Measurements from ENCODE around the gene CTIF. TPM values are rescaled to one million over a fixed set of nuclear protein-coding genes. Genes with fewer than 3 reads are reported as not detected.

CTIF gene
- polyA plus RNA-seq, 1 experiment, result 40.2 TPM

DNA sequence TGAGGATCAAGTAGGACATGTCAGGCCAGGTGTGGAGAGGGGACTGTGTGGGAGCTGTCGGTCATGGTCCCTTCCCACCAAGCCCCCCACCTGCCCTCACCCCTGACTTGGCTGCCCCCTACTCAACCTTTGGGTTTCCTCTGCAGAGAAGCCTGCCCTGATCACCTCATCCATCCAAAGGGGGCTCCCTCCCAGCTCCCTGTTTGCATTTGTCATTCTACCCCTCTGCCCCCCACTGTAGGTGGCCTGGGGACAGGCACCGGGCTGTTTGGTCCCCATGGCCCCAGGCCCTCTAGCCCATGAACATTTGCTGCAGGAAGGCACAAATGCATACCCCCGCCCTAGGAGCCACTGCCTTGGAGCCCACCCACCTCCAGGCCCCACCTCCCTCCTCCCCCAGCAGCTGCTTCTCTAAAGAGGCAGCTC is 296.9 kb downstream of the CTIF start:
- POLR2A ChIA-PET, result interaction anchor here (0.6 to 1.0 kb wide), 2 partner anchors 94 to 150 kb away, joined by 4 to 5 read pairs; no protein-coding TSS in a partner anchor
- TF ChIP-seq, protein P1, sequence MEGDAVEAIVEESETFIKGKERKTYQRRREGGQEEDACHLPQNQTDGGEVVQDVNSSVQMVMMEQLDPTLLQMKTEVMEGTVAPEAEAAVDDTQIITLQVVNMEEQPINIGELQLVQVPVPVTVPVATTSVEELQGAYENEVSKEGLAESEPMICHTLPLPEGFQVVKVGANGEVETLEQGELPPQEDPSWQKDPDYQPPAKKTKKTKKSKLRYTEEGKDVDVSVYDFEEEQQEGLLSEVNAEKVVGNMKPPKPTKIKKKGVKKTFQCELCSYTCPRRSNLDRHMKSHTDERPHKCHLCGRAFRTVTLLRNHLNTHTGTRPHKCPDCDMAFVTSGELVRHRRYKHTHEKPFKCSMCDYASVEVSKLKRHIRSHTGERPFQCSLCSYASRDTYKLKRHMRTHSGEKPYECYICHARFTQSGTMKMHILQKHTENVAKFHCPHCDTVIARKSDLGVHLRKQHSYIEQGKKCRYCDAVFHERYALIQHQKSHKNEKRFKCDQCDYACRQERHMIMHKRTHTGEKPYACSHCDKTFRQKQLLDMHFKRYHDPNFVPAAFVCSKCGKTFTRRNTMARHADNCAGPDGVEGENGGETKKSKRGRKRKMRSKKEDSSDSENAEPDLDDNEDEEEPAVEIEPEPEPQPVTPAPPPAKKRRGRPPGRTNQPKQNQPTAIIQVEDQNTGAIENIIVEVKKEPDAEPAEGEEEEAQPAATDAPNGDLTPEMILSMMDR (IDR thresholded peaks at IDR 0.05; ENCODE audit: low read depth, low read length), result no peak
- no peak overlapping the region for H3K27ac ChIP-seq (ENCODE audit: low read depth, low read length)
- no peaks in the 10 kb centered on the region for H3K9me3 ChIP-seq (ENCODE audit: control insufficient read depth, insufficient read depth, low read length)
- DNase-seq (ENCODE audit: low read depth, low spot score), result no peak
- CTCF ChIA-PET, result interaction anchor here (0.6 kb wide), 1 partner anchor 402 kb away, joined by 3 read pairs; no protein-coding TSS in a partner anchor
- no peak overlapping the region for H3K4me3 ChIP-seq (ENCODE audit: low read depth, low read length)
- H3K27me3 ChIP-seq (ENCODE audit: control insufficient read depth, insufficient read depth, low read length), result no peaks in the 10 kb centered on the region

DNA sequence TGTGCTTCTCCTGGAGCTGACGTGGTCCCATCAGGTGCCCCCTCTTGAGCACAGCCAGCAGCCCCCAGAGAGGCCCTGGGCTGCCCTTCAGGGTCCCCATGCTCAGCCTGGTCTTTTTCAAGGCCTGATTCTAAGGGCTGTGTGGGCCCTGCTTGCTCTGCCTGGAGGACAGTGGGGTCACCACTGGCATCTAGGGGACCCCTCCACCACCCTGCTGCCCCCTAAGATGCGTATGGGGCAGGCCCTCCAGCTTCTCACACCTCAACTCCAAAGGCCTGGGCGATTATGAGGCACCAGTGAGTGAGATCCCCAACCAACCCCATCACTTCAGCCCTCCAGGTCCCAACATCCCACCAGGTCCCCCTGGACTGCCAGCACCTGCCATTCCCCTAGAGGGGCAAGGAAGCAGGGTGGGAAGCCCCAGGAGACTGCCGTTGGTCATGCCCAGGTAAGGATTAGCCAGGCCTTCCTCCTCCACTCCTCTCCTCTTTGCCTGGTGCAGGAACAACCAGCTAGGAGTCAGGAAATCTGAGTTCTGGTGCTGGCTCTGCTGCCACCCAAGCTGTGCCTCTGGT is 297.5 kb downstream of the CTIF start:
- TF ChIP-seq, protein P1 (IDR thresholded peaks at IDR 0.05; ENCODE audit: low read depth, low read length), result no peak
- Histone ChIP-seq H3K9me3 (ENCODE audit: control insufficient read depth, insufficient read depth, low read length) (no peaks in the 10 kb centered on the region; the same call in 1 of the 2 replicates), H3K4me3 (ENCODE audit: low read depth, low read length) (no peak overlapping the region), H3K27me3 (ENCODE audit: control insufficient read depth, insufficient read depth, low read length) (no peaks in the 10 kb centered on the region), H3K27ac (ENCODE audit: low read depth, low read length) (no peak overlapping the region)
- no peak for DNase-seq (ENCODE audit: low read depth, low spot score)
- ChIA-PET CTCF (interaction anchor here (0.6 kb wide), 1 partner anchor 402 kb away, joined by 3 read pairs; no protein-coding TSS in a partner anchor), POLR2A (no interaction called here)

DNA sequence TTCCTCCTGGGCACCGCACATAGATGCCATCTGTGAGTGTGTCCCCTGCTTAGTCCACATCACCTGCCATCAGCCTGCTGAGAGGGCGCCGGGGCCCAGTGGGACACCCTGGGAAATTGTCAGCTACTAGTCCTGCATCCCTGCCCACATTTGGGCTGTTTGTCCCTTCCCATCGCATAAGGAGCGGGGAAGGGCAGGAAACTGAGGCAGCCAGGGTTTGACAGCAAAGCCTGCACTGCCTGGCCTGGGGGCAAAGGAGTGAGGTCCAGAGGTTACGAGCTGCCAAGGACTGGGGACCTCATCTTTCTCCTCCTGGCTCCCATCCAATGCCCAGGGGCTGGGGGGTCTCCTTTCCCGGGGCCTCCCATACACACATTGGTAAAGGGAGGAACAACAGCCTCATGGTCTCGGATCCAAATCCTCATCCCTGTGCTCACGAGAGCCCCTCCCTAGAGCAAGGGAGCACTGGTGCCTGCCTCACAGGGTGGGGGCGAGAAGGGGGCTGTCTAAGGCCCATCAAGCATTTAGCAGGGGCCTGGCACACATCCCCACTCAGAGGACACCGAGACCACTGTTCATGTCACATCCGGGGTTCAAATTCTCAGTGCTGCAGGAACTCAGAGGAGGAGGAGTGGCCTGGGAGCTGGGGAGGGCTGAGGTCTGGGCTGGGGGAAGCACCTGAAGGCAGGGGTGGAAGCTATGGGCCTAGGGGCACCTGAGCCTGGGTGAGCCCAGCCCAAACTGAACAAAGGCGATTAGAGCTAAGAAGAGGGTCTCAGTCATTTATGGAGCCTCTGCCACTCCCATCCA is 298.2 kb downstream of the CTIF start:
- no peak overlapping the region for H3K4me3 ChIP-seq (ENCODE audit: low read depth, low read length)
- DNase-seq (ENCODE audit: low read depth, low spot score), result no peak
- POLR2A ChIA-PET, result no interaction called here
- H3K27me3 ChIP-seq (ENCODE audit: control insufficient read depth, insufficient read depth, low read length), result no peaks in the 10 kb centered on the region
- CTCF ChIA-PET, result no interaction called here
- TF ChIP-seq, protein P1 (IDR thresholded peaks at IDR 0.05; ENCODE audit: low read depth, low read length), result no peak
- H3K9me3 ChIP-seq (ENCODE audit: control insufficient read depth, insufficient read depth, low read length), result no peaks in the 10 kb centered on the region; the same call in 1 of the 2 replicates
- H3K27ac ChIP-seq (ENCODE audit: low read depth, low read length), result no peak overlapping the region

DNA sequence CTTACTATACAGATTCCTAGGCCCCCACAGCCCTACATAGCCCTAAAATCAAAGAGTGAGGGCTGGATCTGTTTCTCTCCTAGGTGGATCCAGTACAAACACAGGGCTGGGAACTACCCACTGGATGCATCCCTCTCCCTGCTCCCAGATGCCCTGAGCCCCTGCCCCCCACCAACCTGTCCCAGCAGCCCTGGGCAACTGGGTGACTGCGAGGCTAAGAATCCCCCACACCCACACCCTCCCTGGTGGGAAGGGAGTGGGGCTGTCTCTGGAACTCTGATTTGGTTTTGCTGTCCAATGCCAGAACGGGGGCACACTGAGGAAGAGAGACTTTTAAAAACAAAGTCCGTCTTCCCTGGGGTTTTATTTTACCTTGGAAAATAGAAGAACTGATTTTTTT is 298.8 kb downstream of the CTIF start:
- CTCF ChIA-PET, result no interaction called here
- POLR2A ChIA-PET, result no interaction called here
- DNase-seq (ENCODE audit: low read depth, low spot score), result no peak
- H3K9me3 ChIP-seq (ENCODE audit: control insufficient read depth, insufficient read depth, low read length), result no peaks in the 10 kb centered on the region; the same call in 1 of the 2 replicates
- H3K4me3 ChIP-seq (ENCODE audit: low read depth, low read length), result no peak overlapping the region
- TF ChIP-seq, protein P1 (IDR thresholded peaks at IDR 0.05; ENCODE audit: low read depth, low read length), result no peak
- peak overlapping the region; percentile 21 for H3K27ac ChIP-seq (ENCODE audit: low read depth, low read length)
- H3K27me3 ChIP-seq (ENCODE audit: control insufficient read depth, insufficient read depth, low read length), result no peaks in the 10 kb centered on the region

All from AG04450 (cell line).